Prostate gland (tissue), 2 donors: ENCODE measurements around the gene CCSER1. TPM values are rescaled to one million over a fixed set of nuclear protein-coding genes. Genes with fewer than 3 reads are reported as not detected.
A peak's percentile ranks its signal among the peaks of the same experiment; 100 is the strongest.

Experiments
- DNase-seq: peaks from one replicate; pipeline ENCODE4 v3.0.0-alpha.2; 2019; ENCODE audit warnings: low spot score
- H3K27ac ChIP-seq, 2 donors: fragments of 200-600 bp; sonication (generic); 2 replicates each; pipeline ENCODE4 v1.5.1; 2017 to 2019
- H3K27me3 ChIP-seq: fragments of 200-600 bp; sonication (generic); replicated peaks from 2 replicates; pipeline ENCODE4 v1.5.1; 2019; ENCODE audit not compliant: insufficient read depth
- H3K36me3 ChIP-seq, 2 donors: fragments of 200-600 bp; sonication (generic); 1 replicate in 1 of 2; 2 replicates in 1 of 2; pipeline versions ENCODE4 v1.5.1 to v1.8.1; 2017 to 2019
- H3K4me1 ChIP-seq: fragments of 200-600 bp; sonication (generic); replicated peaks from 2 replicates; pipeline ENCODE4 v1.5.1; 2019
- H3K4me3 ChIP-seq, 2 donors: fragments of 200-600 bp; sonication (generic); 2 replicates each; pipeline ENCODE4 v1.5.1; 2017 to 2019
- H3K9me3 ChIP-seq: fragments of 200-600 bp; sonication (generic); 2 replicates; pipeline ENCODE4 v1.5.1; 2017
- POLR2A ChIP-seq: fragments of 450-650 bp; IDR thresholded peaks from one replicate; pipeline ENCODE4 v1.6.1; 2016; ENCODE audit warnings: antibody characterized with exemption, mild to moderate bottlenecking
- POLR2AphosphoS5 ChIP-seq: sonication (generic); formaldehyde crosslinking; IDR thresholded peaks from one replicate; pipeline ENCODE4 v1.6.1; 2017; ENCODE audit warnings: antibody characterized with exemption
- WGBS: methylation state at CpG from one replicate; pipeline ENCODE4 v1.1.5; 2018; 5-methylcytosine and 5-hydroxymethylcytosine counted together
- intact Hi-C: fragments of 100-400 bp; cut with DNase I; formaldehyde crosslinking; loops from one replicate; pipeline ENCODE4 v1.14.2; 2022
- total RNA-seq, 2 donors: library from RNA; depleted of rRNA; stranded (reverse); fragments of >200 nt; gene quantifications; one replicate each; pipeline ENCODE4 v1.1.0, GENCODE V29; 2016
- TF ChIP-seq, protein P1 (sequence below), 4 experiments: fragments of 200-600 bp in 2 of 4; fragments of 450-650 bp in 2 of 4; sonication (generic) in 2 of 4; IDR thresholded peaks; 1 replicate in 3 of 4; 2 replicates in 1 of 4; pipeline ENCODE4 v1.5.1; 2016 to 2019; ENCODE audit warnings: antibody characterized with exemption in 4 of 4, mild to moderate bottlenecking in 2 of 4, moderate library complexity in 2 of 4

CCSER1 gene
- total RNA-seq, 2 donors from 2014 or later, result 11.9 to 32.2 TPM

DNA sequence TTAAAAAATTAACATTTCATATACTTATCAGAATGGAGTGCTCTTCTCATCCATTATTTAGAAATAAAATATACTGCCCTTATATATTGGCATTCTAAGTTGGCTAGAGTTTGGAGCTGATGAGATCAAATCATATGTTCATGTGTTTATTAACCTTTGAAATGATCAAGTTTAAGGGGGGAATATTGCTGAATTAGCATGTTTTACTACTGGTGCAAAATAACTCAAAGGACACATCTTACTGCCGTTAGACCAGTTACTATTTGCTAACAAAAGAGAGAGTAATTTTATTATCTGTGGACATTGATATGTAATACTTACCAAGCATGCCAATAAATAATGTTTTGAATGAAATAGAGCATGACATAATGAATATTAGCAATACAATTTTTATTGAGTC lies 901.0 kb downstream of the CCSER1 start:
- Histone ChIP-seq H3K4me3 (no peak overlapping the region), H3K4me1 (no peaks in the 10 kb centered on the region), H3K27ac (no peak overlapping the region), H3K9me3 (no peaks in the 10 kb centered on the region), H3K27me3 (no peaks in the 10 kb centered on the region), H3K36me3 (no peaks in the 10 kb centered on the region)
- intact Hi-C loops, result no loop called here
- DNase-seq, result no peak
- WGBS, result 55% methylated on average over 1 of the region's 1 CpG
- TF ChIP-seq POLR2AphosphoS5, result no peak
- TF ChIP-seq, protein P1, sequence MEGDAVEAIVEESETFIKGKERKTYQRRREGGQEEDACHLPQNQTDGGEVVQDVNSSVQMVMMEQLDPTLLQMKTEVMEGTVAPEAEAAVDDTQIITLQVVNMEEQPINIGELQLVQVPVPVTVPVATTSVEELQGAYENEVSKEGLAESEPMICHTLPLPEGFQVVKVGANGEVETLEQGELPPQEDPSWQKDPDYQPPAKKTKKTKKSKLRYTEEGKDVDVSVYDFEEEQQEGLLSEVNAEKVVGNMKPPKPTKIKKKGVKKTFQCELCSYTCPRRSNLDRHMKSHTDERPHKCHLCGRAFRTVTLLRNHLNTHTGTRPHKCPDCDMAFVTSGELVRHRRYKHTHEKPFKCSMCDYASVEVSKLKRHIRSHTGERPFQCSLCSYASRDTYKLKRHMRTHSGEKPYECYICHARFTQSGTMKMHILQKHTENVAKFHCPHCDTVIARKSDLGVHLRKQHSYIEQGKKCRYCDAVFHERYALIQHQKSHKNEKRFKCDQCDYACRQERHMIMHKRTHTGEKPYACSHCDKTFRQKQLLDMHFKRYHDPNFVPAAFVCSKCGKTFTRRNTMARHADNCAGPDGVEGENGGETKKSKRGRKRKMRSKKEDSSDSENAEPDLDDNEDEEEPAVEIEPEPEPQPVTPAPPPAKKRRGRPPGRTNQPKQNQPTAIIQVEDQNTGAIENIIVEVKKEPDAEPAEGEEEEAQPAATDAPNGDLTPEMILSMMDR (IDR thresholded peaks at IDR 0.05), result no peak
- no peak for TF ChIP-seq POLR2A

DNA sequence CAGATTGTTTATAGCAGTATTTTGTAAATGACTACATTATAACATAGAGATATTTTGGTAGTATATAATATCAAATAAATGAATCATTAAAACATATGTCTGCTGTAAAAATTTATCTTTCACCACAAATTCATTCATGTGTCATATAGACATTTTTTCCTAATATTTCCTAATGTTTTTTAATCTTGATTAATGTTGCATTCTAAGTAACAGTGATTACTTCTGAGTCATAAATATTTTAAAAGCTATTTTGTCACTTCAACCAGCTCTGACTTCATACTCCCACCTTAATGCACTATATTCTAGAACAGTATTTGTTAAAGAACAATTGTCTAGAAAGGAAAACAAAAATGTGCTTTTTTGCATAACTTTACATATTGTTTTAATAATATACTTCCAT lies 904.6 kb downstream of the CCSER1 start:
- no peak overlapping the region for H3K4me3 ChIP-seq
- no peaks in the 10 kb centered on the region for H3K27me3 ChIP-seq
- DNase-seq, result no peak
- H3K9me3 ChIP-seq, result no peaks in the 10 kb centered on the region
- TF ChIP-seq POLR2AphosphoS5, result no peak
- TF ChIP-seq, protein P1 (IDR thresholded peaks at IDR 0.05), result no peak
- TF ChIP-seq POLR2A, result no peak
- H3K36me3 ChIP-seq, result no peaks in the 10 kb centered on the region
- H3K4me1 ChIP-seq, result no peaks in the 10 kb centered on the region
- H3K27ac ChIP-seq, result no peak overlapping the region
- intact Hi-C loops, result no loop called here

DNA sequence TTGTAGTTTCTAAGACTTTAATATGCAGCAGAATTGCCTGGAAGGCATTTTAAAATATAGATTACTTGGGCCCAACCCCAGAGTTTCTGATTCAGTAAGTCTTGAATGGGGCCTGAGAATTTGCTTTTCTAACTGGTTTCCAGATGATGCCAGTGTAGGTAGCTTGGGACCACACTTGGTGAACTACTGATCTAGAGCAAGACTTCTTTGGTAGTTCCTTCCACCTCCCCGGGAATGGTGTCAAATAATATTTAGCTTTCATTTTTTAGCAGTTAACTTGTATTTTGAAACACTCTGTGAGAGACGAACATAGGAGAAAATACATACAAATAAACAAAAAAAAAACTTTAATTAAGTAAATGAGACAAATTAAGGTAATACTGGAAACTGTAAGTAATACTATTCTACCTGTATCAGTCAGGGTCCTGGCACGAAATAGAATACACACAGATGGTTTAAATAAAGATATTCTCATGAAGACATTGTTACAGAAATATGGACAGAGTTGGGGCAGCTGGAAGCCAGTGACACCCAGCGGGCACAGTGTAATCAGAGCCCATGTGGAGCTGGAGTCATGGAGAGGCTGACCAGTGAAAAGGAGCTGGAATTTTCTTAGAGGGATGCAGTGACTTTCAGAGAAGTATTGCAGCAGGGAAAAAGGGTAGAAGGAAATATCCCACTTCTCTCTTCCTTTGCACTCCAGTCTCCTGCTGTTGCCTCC lies 905.7 kb downstream of the CCSER1 start:
- intact Hi-C loops, result no loop called here
- Histone ChIP-seq H3K36me3 (no peaks in the 10 kb centered on the region), H3K4me3 (no peak overlapping the region), H3K4me1 (no peaks in the 10 kb centered on the region), H3K27me3 (no peaks in the 10 kb centered on the region), H3K9me3 (no peaks in the 10 kb centered on the region), H3K27ac (no peak overlapping the region)
- 58% methylated on average over 4 of the region's 4 CpGs for WGBS
- no peak for DNase-seq
- TF ChIP-seq POLR2AphosphoS5 (no peak), POLR2A (no peak)
- TF ChIP-seq, protein P1 (IDR thresholded peaks at IDR 0.05), result no peak

DNA sequence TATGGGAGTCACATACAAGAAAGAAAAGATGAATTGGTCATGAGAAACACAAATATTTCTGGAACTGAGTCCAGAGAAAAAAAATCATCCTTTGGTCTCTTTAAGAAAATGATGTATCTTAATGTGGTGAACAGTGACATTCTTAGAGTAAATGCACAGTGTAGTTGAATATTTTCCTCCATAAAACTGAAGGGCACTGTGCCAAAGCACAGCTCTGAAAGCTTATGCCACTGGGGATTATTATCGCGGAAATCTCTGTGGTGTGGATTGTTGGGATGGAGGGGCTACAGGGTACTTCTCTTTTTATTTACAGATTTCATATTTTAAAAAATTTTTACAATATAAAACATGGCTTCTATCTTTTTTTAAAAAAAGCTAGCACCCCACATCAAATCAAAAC lies 908.1 kb downstream of the CCSER1 start:
- DNase-seq, result no peak
- WGBS, result 64% methylated on average over 2 of the region's 2 CpGs
- no peaks in the 10 kb centered on the region for H3K4me1 ChIP-seq
- intact Hi-C loops, result no loop called here
- no peaks in the 10 kb centered on the region for H3K36me3 ChIP-seq
- H3K9me3 ChIP-seq, result no peaks in the 10 kb centered on the region
- no peak overlapping the region for H3K4me3 ChIP-seq
- no peak overlapping the region for H3K27ac ChIP-seq
- H3K27me3 ChIP-seq, result no peaks in the 10 kb centered on the region
- TF ChIP-seq POLR2A (no peak), POLR2AphosphoS5 (no peak)
- TF ChIP-seq, protein P1 (IDR thresholded peaks at IDR 0.05), result no peak

DNA sequence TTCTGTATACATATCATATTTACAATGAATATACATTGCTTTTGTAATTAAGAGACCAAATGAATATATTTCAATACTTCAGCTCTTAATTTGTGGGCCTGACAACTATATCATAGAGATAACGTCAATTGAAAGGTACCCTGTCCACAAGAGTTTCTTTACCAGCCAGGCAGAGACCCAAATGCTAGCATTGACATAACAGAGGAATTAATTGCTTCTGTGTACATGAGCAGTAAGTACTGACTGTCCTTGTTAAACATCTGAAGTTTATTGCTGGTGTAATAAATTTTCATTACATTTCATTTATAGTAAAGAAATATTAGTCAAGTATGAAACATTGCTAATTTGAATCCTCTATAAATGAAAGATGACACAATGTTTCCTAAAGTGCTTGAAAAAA lies 910.8 kb downstream of the CCSER1 start:
- no peak overlapping the region for H3K27ac ChIP-seq
- intact Hi-C loops, result no loop called here
- H3K36me3 ChIP-seq, result no peaks in the 10 kb centered on the region
- 30% methylated on average over 1 of the region's 1 CpG for WGBS
- DNase-seq, result peak; percentile 13
- no peak overlapping the region for H3K4me3 ChIP-seq
- H3K4me1 ChIP-seq, result no peaks in the 10 kb centered on the region
- no peaks in the 10 kb centered on the region for H3K27me3 ChIP-seq
- TF ChIP-seq, protein P1 (IDR thresholded peaks at IDR 0.05), result no peak
- TF ChIP-seq POLR2A (no peak), POLR2AphosphoS5 (peak; percentile 44)
- H3K9me3 ChIP-seq, result no peaks in the 10 kb centered on the region
